HG03066 (cell line): Measurements from ENCODE around the gene PLB1.

Experiments
- ATAC-seq: cut with Tn5 transposase; IDR thresholded peaks from one replicate; pipeline ENCODE4 v1.9.1; 2021; ENCODE audit warnings: low read depth; ENCODE audit not compliant: unreplicated experiment

Gene PLB1

GRCh38 chr2:28623582-28624405 lies 127.9 kb downstream of the PLB1 start:
- ATAC-seq = no peak

GRCh38 chr2:28624436-28624792 lies 128.6 kb downstream of the PLB1 start:
- no peak for ATAC-seq

GRCh38 chr2:28624793-28625701 lies 129.2 kb downstream of the PLB1 start:
- ATAC-seq = no peak

- no peak for ATAC-seq
Observed at GRCh38 chr2:28626376-28626775, 130.5 kb downstream of the PLB1 start.

GRCh38 chr2:28626891-28627421 lies 131.1 kb downstream of the PLB1 start:
- ATAC-seq = no peak

- no peak for ATAC-seq
Observed at GRCh38 chr2:28627722-28628480, 132.0 kb downstream of the PLB1 start.

- no peak for ATAC-seq
Observed at GRCh38 chr2:28628506-28628905, 132.6 kb downstream of the PLB1 start.

- ATAC-seq = no peak
Observed at GRCh38 chr2:28628987-28629386, 133.1 kb downstream of the PLB1 start.

- ATAC-seq = no peak
Observed at GRCh38 chr2:28629910-28630309, 134.1 kb downstream of the PLB1 start.

GRCh38 chr2:28630341-28630740 lies 134.5 kb downstream of the PLB1 start:
- ATAC-seq = no peak

GRCh38 chr2:28631514-28632206 lies 135.8 kb downstream of the PLB1 start:
- no peak for ATAC-seq

GRCh38 chr2:28632791-28633190 lies 136.9 kb downstream of the PLB1 start:
- ATAC-seq = no peak

GRCh38 chr2:28633204-28633603 lies 137.3 kb downstream of the PLB1 start:
- no peak for ATAC-seq

GRCh38 chr2:28633746-28634145 lies 137.9 kb downstream of the PLB1 start:
- ATAC-seq = no peak

GRCh38 chr2:28635191-28635611 lies 139.3 kb downstream of the PLB1 start:
- ATAC-seq = no peak

- no peak for ATAC-seq
Observed at GRCh38 chr2:28636491-28636890, 140.6 kb downstream of the PLB1 start.

GRCh38 chr2:28637066-28638047 lies 141.5 kb downstream of the PLB1 start:
- no peak for ATAC-seq

GRCh38 chr2:28638102-28638501 lies 142.2 kb downstream of the PLB1 start:
- ATAC-seq = no peak
